ENCODE measurements around the gene CACNA1C.

GRCh38 chr12:2324387-2324786 is 271.6 kb downstream of the CACNA1C start:
- TF ChIP-seq CTCF (IDR thresholded peaks at IDR 0.05) (no peak), POLR2AphosphoS5 (IDR thresholded peaks at IDR 0.05) (no peak)

Data from suprapubic skin (tissue), 3 donors.